CD14-positive monocyte (primary cell): ENCODE results near the gene MT2A. TPM values are rescaled to one million over a fixed set of nuclear protein-coding genes. Genes with fewer than 3 reads are reported as not detected.
"Not testable (repeated sequence)": the region's sequence is repeated elsewhere in the genome, so short reads cannot be mapped to it uniquely, and the experiment has no call there.

Experiments used
- DNase-seq, 3 donors: peaks; one replicate each; pipeline ENCODE4 v3.0.0-alpha.2; 2011 to 2022
- H2AFZ ChIP-seq: 2 replicates; pipeline ENCODE4 v1.6.0; 2012; ENCODE audit warnings: mild to moderate bottlenecking, low read depth, low read length, inconsistent platforms; ENCODE audit not compliant: insufficient read depth, poor library complexity, severe bottlenecking
- H3K27ac ChIP-seq, 2 donors: 1 replicate in 1 of 2; 2 replicates in 1 of 2; pipeline ENCODE4 v1.5.1; 2012 to 2013; ENCODE audit warnings: low read length in 2 of 2, control low read depth in 1 of 2, inconsistent platforms in 1 of 2, low read depth in 1 of 2, mild to moderate bottlenecking in 1 of 2
- H3K27me3 ChIP-seq, 2 donors: one replicate each; pipeline versions ENCODE4 v1.6.0 to v1.6.1; 2011 to 2013; ENCODE audit warnings: low read length in 2 of 2; ENCODE audit not compliant: control insufficient read depth in 2 of 2, insufficient read depth in 2 of 2
- H3K36me3 ChIP-seq, 2 donors: replicated peaks in 1 of 2; 1 replicate in 1 of 2; 2 replicates in 1 of 2; pipeline versions ENCODE4 v1.5.1 to v1.6.1; 2012 to 2013; ENCODE audit warnings: low read length in 2 of 2, control low read depth in 1 of 2, inconsistent platforms in 1 of 2, mild to moderate bottlenecking in 1 of 2; ENCODE audit not compliant: insufficient read depth in 2 of 2, control insufficient read depth in 1 of 2
- H3K4me1 ChIP-seq, 2 donors: 1 replicate in 1 of 2; 2 replicates in 1 of 2; pipeline versions ENCODE4 v1.5.1 to v1.6.1; 2012 to 2013; ENCODE audit warnings: low read length in 2 of 2, control low read depth in 1 of 2, inconsistent platforms in 1 of 2, mild to moderate bottlenecking in 1 of 2, moderate library complexity in 1 of 2; ENCODE audit not compliant: insufficient read depth in 2 of 2, control insufficient read depth in 1 of 2
- H3K4me2 ChIP-seq: replicated peaks from 2 replicates; pipeline ENCODE3; 2012; ENCODE audit warnings: low read length, moderate library complexity, mild to moderate bottlenecking; ENCODE audit not compliant: poor library complexity, severe bottlenecking; ENCODE audit errors: extremely low read depth
- H3K4me3 ChIP-seq, 3 experiments: fragments of 200-600 bp in 1 of 3; sonication (generic) in 1 of 3; replicated peaks in 1 of 3; 1 replicate in 2 of 3; 2 replicates in 1 of 3; pipeline ENCODE4 v1.5.1; 2011 to 2013; ENCODE audit warnings: low read length in 3 of 3, mild to moderate bottlenecking in 3 of 3, control low read depth in 2 of 3, low read depth in 2 of 3, inconsistent platforms in 1 of 3, moderate library complexity in 1 of 3
- H3K79me2 ChIP-seq: 2 replicates; pipeline ENCODE4 v1.6.0; 2012; ENCODE audit warnings: mild to moderate bottlenecking, control low read depth, inconsistent platforms, low read length, moderate library complexity; ENCODE audit not compliant: insufficient read depth
- H3K9ac ChIP-seq: 2 replicates; pipeline ENCODE4 v1.6.0; 2017; ENCODE audit warnings: low read length, mild to moderate bottlenecking; ENCODE audit not compliant: insufficient read depth, poor library complexity, severe bottlenecking
- H3K9me3 ChIP-seq, 2 donors: replicated peaks in 1 of 2; 1 replicate in 1 of 2; 2 replicates in 1 of 2; pipeline versions ENCODE4 v1.5.1 to v1.6.1; 2012 to 2013; ENCODE audit warnings: low read length in 2 of 2, control low read depth in 1 of 2; ENCODE audit not compliant: control insufficient read depth in 1 of 2, insufficient read depth in 1 of 2
- H4K20me1 ChIP-seq: 2 replicates; pipeline ENCODE4 v1.6.0; 2012; ENCODE audit warnings: mild to moderate bottlenecking, low read length, control low read depth, moderate library complexity; ENCODE audit not compliant: insufficient read depth
- H3K27ac Mint-ChIP-seq, 7 donors: one replicate each; pipeline ENCODE4 v1.8.0; 2020; ENCODE audit warnings: mild to moderate bottlenecking in 7 of 7, mixed read lengths in 7 of 7, moderate library complexity in 6 of 7, inconsistent platforms in 2 of 7
- H3K27me3 Mint-ChIP-seq, 3 donors: one replicate each; pipeline ENCODE4 v1.8.0; 2021 to 2022; ENCODE audit warnings: low read depth in 3 of 3, mild to moderate bottlenecking in 3 of 3, mixed read lengths in 3 of 3, moderate library complexity in 3 of 3, inconsistent platforms in 1 of 3
- H3K36me3 Mint-ChIP-seq, 2 donors: one replicate each; pipeline ENCODE4 v1.8.0; 2020; ENCODE audit warnings: mixed read lengths in 2 of 2, inconsistent platforms in 1 of 2, mild to moderate bottlenecking in 1 of 2
- H3K4me1 Mint-ChIP-seq: one replicate; pipeline ENCODE4 v1.8.0; 2020; ENCODE audit warnings: mild to moderate bottlenecking, mixed read lengths
- H3K4me3 Mint-ChIP-seq, 2 donors: one replicate each; pipeline ENCODE4 v1.8.0; 2020; ENCODE audit warnings: mild to moderate bottlenecking in 2 of 2, mixed read lengths in 2 of 2, moderate library complexity in 1 of 2
- H3K9me3 Mint-ChIP-seq, 7 donors: one replicate each; pipeline ENCODE4 v1.8.0; 2020 to 2022; ENCODE audit warnings: mixed read lengths in 7 of 7, mild to moderate bottlenecking in 6 of 7, moderate library complexity in 6 of 7, inconsistent platforms in 2 of 7
- CTCF ChIP-seq: fragments of 200-600 bp; IDR thresholded peaks from one replicate; pipeline ENCODE4 v1.8.0; 2022; ENCODE audit warnings: antibody characterized with exemption, mild to moderate bottlenecking
- WGBS: methylation state at CpG from one replicate; pipeline ENCODE4 v1.1.5; 2013; ENCODE audit warnings: missing lambda C conversion rate; ENCODE audit not compliant: insufficient coverage; 5-methylcytosine and 5-hydroxymethylcytosine counted together
- intact Hi-C, 2 donors: fragments of 100-400 bp; cut with micrococcal nuclease; formaldehyde crosslinking; loops; one replicate each; pipeline versions ENCODE4 v1.15.0 to v1.15.1; 2023
- polyA plus RNA-seq, 3 donors: library from polyadenylated mRNA; depleted of rRNA in 1 of 3; unstranded in 2 of 3; stranded (reverse) in 1 of 3; fragments of 300-500 nt in 2 of 3; fragments of >200 nt in 1 of 3; fragmentation: Illumina TruSeq in 2 of 3; gene quantifications; 1 replicate in 2 of 3; 2 replicates in 1 of 3; pipeline ENCODE4 v1.2.3, GENCODE V29; 2012 to 2021

MT2A gene
- polyA plus RNA-seq, 3 donors, result 26.8 to 228 (median 126) TPM

- no peaks in the 10 kb centered on the region for H3K9me3 ChIP-seq
- no peak overlapping the region for H3K4me2 ChIP-seq
- no peaks in the 10 kb centered on the region for H4K20me1 ChIP-seq
- H3K79me2 ChIP-seq, result no peaks in the 10 kb centered on the region
- peaks cover 18 to 42% of the 10 kb centered on the region in 2 donors for H3K27me3 ChIP-seq
- H3K4me1 Mint-ChIP-seq, result peaks cover 13% of the 10 kb centered on the region
- no peak overlapping the region for H2AFZ ChIP-seq
- peaks cover 0 to 2% of the 10 kb centered on the region in 2 donors for H3K36me3 Mint-ChIP-seq
- H3K27me3 Mint-ChIP-seq, result peaks cover 43 to 52% (median 45%) of the 10 kb centered on the region in 3 donors
- DNase-seq, result no peak
- TF ChIP-seq CTCF, result no peak
- no peak overlapping the region for H3K27ac ChIP-seq
- H3K4me1 ChIP-seq, result peaks cover 12 to 14% of the 10 kb centered on the region in 2 donors
- H3K9ac ChIP-seq, result no peak overlapping the region
- peak overlapping the region; percentile 20 to 94 for H3K4me3 Mint-ChIP-seq
- H3K27ac Mint-ChIP-seq, result no peak overlapping the region
- 66% methylated on average over 4 of the region's 6 CpGs for WGBS
- peaks cover 0 to 2% (median 0%) of the 10 kb centered on the region in 7 donors for H3K9me3 Mint-ChIP-seq
- no peak overlapping the region for H3K4me3 ChIP-seq
- no peaks in the 10 kb centered on the region for H3K36me3 ChIP-seq
- intact Hi-C loops, result no loop called here
These were observed 9.8 kb downstream of the MT2A start for GRCh38 chr16:56618138-56618537.

GRCh38 chr16:56620339-56620897 is 12.0 kb downstream of the MT2A start:
- 100% methylated on average over 2 of the region's 8 CpGs for WGBS
- peaks cover 0 to 2% (median 0%) of the 10 kb centered on the region in 7 donors for H3K9me3 Mint-ChIP-seq
- H3K4me2 ChIP-seq, result no peak overlapping the region
- no peak overlapping the region for H3K9ac ChIP-seq
- no peaks in the 10 kb centered on the region for H3K36me3 ChIP-seq
- no peak overlapping the region for H3K27ac ChIP-seq
- peaks cover 19% of the 10 kb centered on the region for H3K4me1 Mint-ChIP-seq
- H3K4me1 ChIP-seq, result peaks cover 18 to 22% of the 10 kb centered on the region in 2 donors
- H3K27ac Mint-ChIP-seq, result no peak overlapping the region
- DNase-seq, result no peak
- H3K27me3 ChIP-seq, result peaks cover 18 to 53% of the 10 kb centered on the region in 2 donors
- H3K9me3 ChIP-seq, result no peaks in the 10 kb centered on the region
- H4K20me1 ChIP-seq, result no peaks in the 10 kb centered on the region
- H3K4me3 ChIP-seq, result no peak overlapping the region
- H3K79me2 ChIP-seq, result no peaks in the 10 kb centered on the region
- no peak for TF ChIP-seq CTCF
- no peak overlapping the region for H2AFZ ChIP-seq
- peaks cover 0 to 6% of the 10 kb centered on the region in 2 donors for H3K36me3 Mint-ChIP-seq
- intact Hi-C loops, result no loop called here
- peak overlapping the region in 1 of 2 donors; percentile 49 for H3K4me3 Mint-ChIP-seq
- peaks cover 51 to 64% (median 54%) of the 10 kb centered on the region in 3 donors for H3K27me3 Mint-ChIP-seq

- peaks cover 29% of the 10 kb centered on the region for H3K4me1 Mint-ChIP-seq
- peaks cover 56 to 70% (median 58%) of the 10 kb centered on the region in 3 donors for H3K27me3 Mint-ChIP-seq
- peak overlapping the region in 1 of 7 donors; percentile 1 for H3K27ac Mint-ChIP-seq
- 93% methylated on average over 4 of the region's 4 CpGs for WGBS
- DNase-seq, H3K9ac ChIP-seq, H3K36me3 Mint-ChIP-seq, H3K4me3 ChIP-seq, H3K9me3 ChIP-seq, H3K36me3 ChIP-seq, H3K4me2 ChIP-seq, H3K9me3 Mint-ChIP-seq, H3K27ac ChIP-seq, H3K79me2 ChIP-seq, H3K4me3 Mint-ChIP-seq, intact Hi-C loops, H4K20me1 ChIP-seq, H2AFZ ChIP-seq: not testable (repeated sequence)
- Histone ChIP-seq H3K27me3 (peaks cover 18 to 56% of the 10 kb centered on the region in 2 donors), H3K4me1 (peaks cover 26 to 32% of the 10 kb centered on the region in 2 donors)
These were observed 13.5 kb downstream of the MT2A start for GRCh38 chr16:56621665-56622445.
